HL-60/S4 (cell line): ENCODE results near the gene CDC37L1.
"Not testable (repeated sequence)": the region's sequence is repeated elsewhere in the genome, so short reads cannot be mapped to it uniquely, and the experiment has no call there.

Experiments used
- in situ Hi-C: fragments of 300-500 bp; cut with MboI; formaldehyde crosslinking; loops from 2 replicates; pipeline ENCODE4 v1.14.3; 2022; ENCODE audit warnings: low sequenced_read_pairs

The CDC37L1 gene

GRCh38 chr9:4679268-4680172 lies at the start of gene CDC37L1:
Gene CDC37L1, plus strand, starts transcription at chr9:4679569. Its CDS starts 199 bp downstream, at chr9:4679768.
- in situ Hi-C loops, result no loop called here

- in situ Hi-C loops, result no loop called here
These were observed 48.5 kb upstream of the CDC37L1 start for GRCh38 chr9:4630836-4631235.

GRCh38 chr9:4638968-4639367 lies 40.4 kb upstream of the CDC37L1 start:
- in situ Hi-C loops, result no loop called here

GRCh38 chr9:4639420-4639819 lies 39.9 kb upstream of the CDC37L1 start:
- in situ Hi-C loops, result no loop called here

- in situ Hi-C loops, result no loop called here
These were observed 39.3 kb upstream of the CDC37L1 start for GRCh38 chr9:4640027-4640426.

- in situ Hi-C loops, result no loop called here
These were observed 37.0 kb upstream of the CDC37L1 start for GRCh38 chr9:4642351-4642750.

GRCh38 chr9:4654084-4654483 lies 25.3 kb upstream of the CDC37L1 start:
- in situ Hi-C loops, result no loop called here

GRCh38 chr9:4654538-4654937 lies 24.8 kb upstream of the CDC37L1 start:
- in situ Hi-C loops, result no loop called here

- in situ Hi-C loops, result not testable (repeated sequence)
These were observed 23.2 kb upstream of the CDC37L1 start for GRCh38 chr9:4656196-4656595.

GRCh38 chr9:4656621-4657020 lies 22.7 kb upstream of the CDC37L1 start:
- in situ Hi-C loops, result no loop called here

GRCh38 chr9:4657426-4658159 lies 21.8 kb upstream of the CDC37L1 start:
- in situ Hi-C loops, result no loop called here

GRCh38 chr9:4660665-4661064 lies 18.7 kb upstream of the CDC37L1 start:
- in situ Hi-C loops, result not testable (repeated sequence)

GRCh38 chr9:4661165-4661564 lies 18.2 kb upstream of the CDC37L1 start:
- in situ Hi-C loops, result no loop called here

GRCh38 chr9:4661611-4662010 lies 17.8 kb upstream of the CDC37L1 start:
- in situ Hi-C loops, result no loop called here

- in situ Hi-C loops, result no loop called here
These were observed 17.0 kb upstream of the CDC37L1 start, which contains the start of gene PLPP6 for GRCh38 chr9:4662108-4662988. Gene PLPP6, plus strand, starts transcription at chr9:4662294. Its CDS starts 82 bp downstream, at chr9:4662376.

- in situ Hi-C loops, result no loop called here
These were observed 16.2 kb upstream of the CDC37L1 start for GRCh38 chr9:4662989-4663792.

GRCh38 chr9:4663956-4664355 lies 15.4 kb upstream of the CDC37L1 start:
- in situ Hi-C loops, result no loop called here

- in situ Hi-C loops, result no loop called here
These were observed 14.0 kb upstream of the CDC37L1 start for GRCh38 chr9:4665357-4665756.

GRCh38 chr9:4666042-4666699 lies 13.2 kb upstream of the CDC37L1 start, which contains the start of gene SPATA6L:
Gene SPATA6L, minus strand, starts transcription at chr9:4666480. Its CDS starts 230 bp downstream, at chr9:4666250.
- in situ Hi-C loops, result no loop called here
